WTC11 (cell line): ENCODE results near the gene NEURL4. TPM values are rescaled to one million over a fixed set of nuclear protein-coding genes. Genes with fewer than 3 reads are reported as not detected.

Experiments
- ATAC-seq: fragments of 200-7000 bp; cut with Tn5 transposase; 2 replicates; pipeline ENCODE4 v1.10.0; 2021; ENCODE audit warnings: mild to moderate bottlenecking, moderate library complexity
- CTCF ChIA-PET: fragments of 300-600 bp; sonication (Branson Sonifier 250); formaldehyde crosslinking; loops from one replicate; lab custom pipeline; 2021; ENCODE audit warnings: antibody characterized with exemption; lab: Charles Lee
- POLR2A ChIA-PET: fragments of 350-600 bp; sonication (Branson Sonifier 250); formaldehyde crosslinking; loops from one replicate; lab custom pipeline; 2021; ENCODE audit warnings: antibody characterized with exemption; lab: Charles Lee
- DNase-seq: peaks from one replicate; pipeline ENCODE4 v3.0.0; 2021; ENCODE audit warnings: low spot score
- H3K27ac Mint-ChIP-seq: 2 replicates; pipeline ENCODE4 v1.8.0; 2021; ENCODE audit warnings: mixed read lengths
- H3K27me3 Mint-ChIP-seq: 2 replicates; pipeline ENCODE4 v1.8.0; 2021; ENCODE audit warnings: low read depth, mild to moderate bottlenecking, moderate library complexity, mixed read lengths
- H3K36me3 Mint-ChIP-seq: 2 replicates; pipeline ENCODE4 v1.8.0; 2021; ENCODE audit warnings: mixed read lengths
- H3K4me1 Mint-ChIP-seq: 2 replicates; pipeline ENCODE4 v1.8.0; 2022; ENCODE audit warnings: mixed read lengths
- H3K4me3 Mint-ChIP-seq: 2 replicates; pipeline ENCODE4 v1.8.0; 2021; ENCODE audit warnings: mild to moderate bottlenecking, moderate library complexity, mixed read lengths
- H3K9me3 Mint-ChIP-seq: 2 replicates; pipeline ENCODE4 v1.8.0; 2021; ENCODE audit warnings: mixed read lengths
- EMX1 ChIP-seq: fragments of 250-450 bp; sonication (Bioruptor Pico); IDR thresholded peaks from 2 replicates; pipeline ENCODE4 v1.8.0; 2021; ENCODE audit warnings: mild to moderate bottlenecking
- FOXJ3 ChIP-seq: sonication (generic); formaldehyde crosslinking; IDR thresholded peaks from 2 replicates; pipeline ENCODE4 v1.9.0; 2021; ENCODE audit warnings: missing genetic modification reagents, mild to moderate bottlenecking, borderline replicate concordance
- FOXK1 ChIP-seq: sonication (generic); formaldehyde crosslinking; IDR thresholded peaks from 2 replicates; pipeline ENCODE4 v1.8.0; 2022; ENCODE audit warnings: mild to moderate bottlenecking, moderate library complexity, missing genetic modification reagents
- HMGA2 ChIP-seq: fragments of 250-450 bp; sonication (Bioruptor Pico); IDR thresholded peaks from 2 replicates; pipeline ENCODE4 v1.4.0; 2021; ENCODE audit warnings: mild to moderate bottlenecking, moderate library complexity
- JUN ChIP-seq: sonication (generic); formaldehyde crosslinking; IDR thresholded peaks from 2 replicates; pipeline ENCODE4 v1.8.0; 2023; ENCODE audit warnings: mild to moderate bottlenecking, missing genetic modification reagents
- SOX15 ChIP-seq: fragments of 250-450 bp; sonication (Bioruptor Pico); IDR thresholded peaks from 2 replicates; pipeline ENCODE4 v1.9.0; 2021; ENCODE audit warnings: mild to moderate bottlenecking
- TCF7 ChIP-seq: sonication (generic); formaldehyde crosslinking; IDR thresholded peaks from 2 replicates; pipeline ENCODE4 v1.8.0; 2022; ENCODE audit warnings: mild to moderate bottlenecking, low read depth, missing genetic modification reagents, moderate library complexity
- TEAD4 ChIP-seq: sonication (generic); formaldehyde crosslinking; IDR thresholded peaks from 2 replicates; pipeline ENCODE4 v1.8.0; 2022; ENCODE audit warnings: mild to moderate bottlenecking, missing genetic modification reagents
- ZNF232 ChIP-seq: sonication (generic); formaldehyde crosslinking; IDR thresholded peaks from 2 replicates; pipeline ENCODE4 v1.8.0; 2022; ENCODE audit warnings: mild to moderate bottlenecking, missing genetic modification reagents
- total RNA-seq: library from RNA; stranded (reverse); gene quantifications from 3 replicates; pipeline ENCODE4 v1.2.3, GENCODE V29; 2021
- TF ChIP-seq, protein P1 (sequence below): sonication (generic); formaldehyde crosslinking; IDR thresholded peaks from 2 replicates; pipeline ENCODE4 v1.8.0; 2022; ENCODE audit warnings: mild to moderate bottlenecking, missing genetic modification reagents
- TF ChIP-seq, protein P2 (sequence below): sonication (generic); formaldehyde crosslinking; IDR thresholded peaks from 2 replicates; pipeline ENCODE4 v1.8.0; 2023; ENCODE audit warnings: mild to moderate bottlenecking, missing genetic modification reagents
- TF ChIP-seq, protein P3 (sequence below): sonication (generic); formaldehyde crosslinking; IDR thresholded peaks from 2 replicates; pipeline ENCODE4 v1.8.1; 2022; ENCODE audit warnings: mild to moderate bottlenecking, missing genetic modification reagents, moderate library complexity, borderline replicate concordance
- TF ChIP-seq, protein P4 (sequence below): sonication (generic); formaldehyde crosslinking; IDR thresholded peaks from 2 replicates; pipeline ENCODE4 v1.8.0; 2023; ENCODE audit warnings: missing genetic modification reagents, mild to moderate bottlenecking, borderline replicate concordance
- TF ChIP-seq, protein P5 (sequence below): sonication (generic); formaldehyde crosslinking; IDR thresholded peaks from 2 replicates; pipeline ENCODE4 v1.8.0; 2022; ENCODE audit warnings: mild to moderate bottlenecking, missing genetic modification reagents
- TF ChIP-seq, protein P6 (sequence below): fragments of 250-450 bp; sonication (Bioruptor Pico); conservative IDR thresholded peaks from 2 replicates; pipeline ENCODE4 v1.9.0; 2021; ENCODE audit warnings: mild to moderate bottlenecking
- TF ChIP-seq, protein P7 (sequence below): sonication (generic); formaldehyde crosslinking; IDR thresholded peaks from 2 replicates; pipeline ENCODE4 v1.8.1; 2023; ENCODE audit warnings: mild to moderate bottlenecking, missing genetic modification reagents

Gene NEURL4
- total RNA-seq, 1 experiment from 2014 or later = 64.4 TPM

DNA sequence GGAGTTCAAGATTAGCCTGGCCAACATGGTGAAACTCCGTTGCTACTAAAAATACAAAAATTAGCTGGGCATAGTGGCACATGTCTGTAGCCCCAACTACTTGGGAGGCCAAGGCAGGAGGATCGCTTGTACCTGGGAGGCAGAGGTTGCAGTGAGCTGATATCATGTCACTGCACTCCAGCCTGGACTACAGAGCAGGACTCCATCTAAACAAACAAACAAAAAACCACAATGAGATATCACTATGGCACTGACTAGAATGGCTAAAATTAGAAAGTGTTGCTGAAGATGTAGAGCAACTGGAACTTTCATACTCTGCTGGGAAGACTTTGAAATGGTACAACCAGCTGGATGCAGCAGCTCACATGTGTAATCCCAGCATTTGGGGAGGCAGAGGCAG is 45.2 kb upstream of the NEURL4 start (continued):
- TF ChIP-seq HMGA2 (CRISPR knock-in tag) (no peak), FOXJ3 (CRISPR knock-in tag) (no peak), JUN (CRISPR knock-in tag) (no peak), EMX1 (CRISPR knock-in tag) (no peak), TCF7 (CRISPR knock-in tag) (no peak), FOXK1 (CRISPR knock-in tag) (no peak), SOX15 (CRISPR knock-in tag) (no peak), ZNF232 (CRISPR knock-in tag) (no peak)
- TF ChIP-seq, protein P1, sequence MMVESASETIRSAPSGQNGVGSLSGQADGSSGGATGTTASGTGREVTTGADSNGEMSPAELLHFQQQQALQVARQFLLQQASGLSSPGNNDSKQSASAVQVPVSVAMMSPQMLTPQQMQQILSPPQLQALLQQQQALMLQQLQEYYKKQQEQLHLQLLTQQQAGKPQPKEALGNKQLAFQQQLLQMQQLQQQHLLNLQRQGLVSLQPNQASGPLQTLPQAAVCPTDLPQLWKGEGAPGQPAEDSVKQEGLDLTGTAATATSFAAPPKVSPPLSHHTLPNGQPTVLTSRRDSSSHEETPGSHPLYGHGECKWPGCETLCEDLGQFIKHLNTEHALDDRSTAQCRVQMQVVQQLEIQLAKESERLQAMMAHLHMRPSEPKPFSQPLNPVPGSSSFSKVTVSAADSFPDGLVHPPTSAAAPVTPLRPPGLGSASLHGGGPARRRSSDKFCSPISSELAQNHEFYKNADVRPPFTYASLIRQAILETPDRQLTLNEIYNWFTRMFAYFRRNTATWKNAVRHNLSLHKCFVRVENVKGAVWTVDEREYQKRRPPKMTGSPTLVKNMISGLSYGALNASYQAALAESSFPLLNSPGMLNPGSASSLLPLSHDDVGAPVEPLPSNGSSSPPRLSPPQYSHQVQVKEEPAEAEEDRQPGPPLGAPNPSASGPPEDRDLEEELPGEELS (CRISPR knock-in tag) = no peak
- TF ChIP-seq, protein P2, sequence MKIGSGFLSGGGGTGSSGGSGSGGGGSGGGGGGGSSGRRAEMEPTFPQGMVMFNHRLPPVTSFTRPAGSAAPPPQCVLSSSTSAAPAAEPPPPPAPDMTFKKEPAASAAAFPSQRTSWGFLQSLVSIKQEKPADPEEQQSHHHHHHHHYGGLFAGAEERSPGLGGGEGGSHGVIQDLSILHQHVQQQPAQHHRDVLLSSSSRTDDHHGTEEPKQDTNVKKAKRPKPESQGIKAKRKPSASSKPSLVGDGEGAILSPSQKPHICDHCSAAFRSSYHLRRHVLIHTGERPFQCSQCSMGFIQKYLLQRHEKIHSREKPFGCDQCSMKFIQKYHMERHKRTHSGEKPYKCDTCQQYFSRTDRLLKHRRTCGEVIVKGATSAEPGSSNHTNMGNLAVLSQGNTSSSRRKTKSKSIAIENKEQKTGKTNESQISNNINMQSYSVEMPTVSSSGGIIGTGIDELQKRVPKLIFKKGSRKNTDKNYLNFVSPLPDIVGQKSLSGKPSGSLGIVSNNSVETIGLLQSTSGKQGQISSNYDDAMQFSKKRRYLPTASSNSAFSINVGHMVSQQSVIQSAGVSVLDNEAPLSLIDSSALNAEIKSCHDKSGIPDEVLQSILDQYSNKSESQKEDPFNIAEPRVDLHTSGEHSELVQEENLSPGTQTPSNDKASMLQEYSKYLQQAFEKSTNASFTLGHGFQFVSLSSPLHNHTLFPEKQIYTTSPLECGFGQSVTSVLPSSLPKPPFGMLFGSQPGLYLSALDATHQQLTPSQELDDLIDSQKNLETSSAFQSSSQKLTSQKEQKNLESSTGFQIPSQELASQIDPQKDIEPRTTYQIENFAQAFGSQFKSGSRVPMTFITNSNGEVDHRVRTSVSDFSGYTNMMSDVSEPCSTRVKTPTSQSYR = no peak
- TF ChIP-seq, protein P3, sequence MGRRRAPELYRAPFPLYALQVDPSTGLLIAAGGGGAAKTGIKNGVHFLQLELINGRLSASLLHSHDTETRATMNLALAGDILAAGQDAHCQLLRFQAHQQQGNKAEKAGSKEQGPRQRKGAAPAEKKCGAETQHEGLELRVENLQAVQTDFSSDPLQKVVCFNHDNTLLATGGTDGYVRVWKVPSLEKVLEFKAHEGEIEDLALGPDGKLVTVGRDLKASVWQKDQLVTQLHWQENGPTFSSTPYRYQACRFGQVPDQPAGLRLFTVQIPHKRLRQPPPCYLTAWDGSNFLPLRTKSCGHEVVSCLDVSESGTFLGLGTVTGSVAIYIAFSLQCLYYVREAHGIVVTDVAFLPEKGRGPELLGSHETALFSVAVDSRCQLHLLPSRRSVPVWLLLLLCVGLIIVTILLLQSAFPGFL (CRISPR knock-in tag) = no peak
- TF ChIP-seq, protein P4, sequence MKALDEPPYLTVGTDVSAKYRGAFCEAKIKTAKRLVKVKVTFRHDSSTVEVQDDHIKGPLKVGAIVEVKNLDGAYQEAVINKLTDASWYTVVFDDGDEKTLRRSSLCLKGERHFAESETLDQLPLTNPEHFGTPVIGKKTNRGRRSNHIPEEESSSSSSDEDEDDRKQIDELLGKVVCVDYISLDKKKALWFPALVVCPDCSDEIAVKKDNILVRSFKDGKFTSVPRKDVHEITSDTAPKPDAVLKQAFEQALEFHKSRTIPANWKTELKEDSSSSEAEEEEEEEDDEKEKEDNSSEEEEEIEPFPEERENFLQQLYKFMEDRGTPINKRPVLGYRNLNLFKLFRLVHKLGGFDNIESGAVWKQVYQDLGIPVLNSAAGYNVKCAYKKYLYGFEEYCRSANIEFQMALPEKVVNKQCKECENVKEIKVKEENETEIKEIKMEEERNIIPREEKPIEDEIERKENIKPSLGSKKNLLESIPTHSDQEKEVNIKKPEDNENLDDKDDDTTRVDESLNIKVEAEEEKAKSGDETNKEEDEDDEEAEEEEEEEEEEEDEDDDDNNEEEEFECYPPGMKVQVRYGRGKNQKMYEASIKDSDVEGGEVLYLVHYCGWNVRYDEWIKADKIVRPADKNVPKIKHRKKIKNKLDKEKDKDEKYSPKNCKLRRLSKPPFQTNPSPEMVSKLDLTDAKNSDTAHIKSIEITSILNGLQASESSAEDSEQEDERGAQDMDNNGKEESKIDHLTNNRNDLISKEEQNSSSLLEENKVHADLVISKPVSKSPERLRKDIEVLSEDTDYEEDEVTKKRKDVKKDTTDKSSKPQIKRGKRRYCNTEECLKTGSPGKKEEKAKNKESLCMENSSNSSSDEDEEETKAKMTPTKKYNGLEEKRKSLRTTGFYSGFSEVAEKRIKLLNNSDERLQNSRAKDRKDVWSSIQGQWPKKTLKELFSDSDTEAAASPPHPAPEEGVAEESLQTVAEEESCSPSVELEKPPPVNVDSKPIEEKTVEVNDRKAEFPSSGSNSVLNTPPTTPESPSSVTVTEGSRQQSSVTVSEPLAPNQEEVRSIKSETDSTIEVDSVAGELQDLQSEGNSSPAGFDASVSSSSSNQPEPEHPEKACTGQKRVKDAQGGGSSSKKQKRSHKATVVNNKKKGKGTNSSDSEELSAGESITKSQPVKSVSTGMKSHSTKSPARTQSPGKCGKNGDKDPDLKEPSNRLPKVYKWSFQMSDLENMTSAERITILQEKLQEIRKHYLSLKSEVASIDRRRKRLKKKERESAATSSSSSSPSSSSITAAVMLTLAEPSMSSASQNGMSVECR = no peak

DNA sequence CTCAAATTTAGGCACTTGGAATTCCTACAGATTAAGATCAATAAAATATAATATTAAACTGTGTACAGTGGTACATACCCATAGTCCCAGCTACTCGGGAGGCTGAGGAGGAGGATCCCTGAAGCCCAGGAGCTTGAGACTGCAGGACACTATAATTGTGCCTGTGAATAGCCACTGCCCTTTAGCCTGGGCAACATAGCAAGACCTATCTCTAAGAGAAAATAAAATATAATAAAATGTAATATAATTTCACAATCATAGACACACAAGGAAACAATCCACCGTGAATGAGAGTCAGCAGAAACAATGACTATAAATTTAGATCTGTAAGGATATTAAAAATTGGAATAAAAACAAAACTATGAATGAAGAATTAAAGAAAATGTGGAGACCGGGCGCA is 41.7 kb upstream of the NEURL4 start:
- H3K9me3 Mint-ChIP-seq = no peaks in the 10 kb centered on the region
- H3K27me3 Mint-ChIP-seq = peaks cover 4% of the 10 kb centered on the region
- H3K27ac Mint-ChIP-seq = no peak overlapping the region
- TF ChIP-seq, protein P5, sequence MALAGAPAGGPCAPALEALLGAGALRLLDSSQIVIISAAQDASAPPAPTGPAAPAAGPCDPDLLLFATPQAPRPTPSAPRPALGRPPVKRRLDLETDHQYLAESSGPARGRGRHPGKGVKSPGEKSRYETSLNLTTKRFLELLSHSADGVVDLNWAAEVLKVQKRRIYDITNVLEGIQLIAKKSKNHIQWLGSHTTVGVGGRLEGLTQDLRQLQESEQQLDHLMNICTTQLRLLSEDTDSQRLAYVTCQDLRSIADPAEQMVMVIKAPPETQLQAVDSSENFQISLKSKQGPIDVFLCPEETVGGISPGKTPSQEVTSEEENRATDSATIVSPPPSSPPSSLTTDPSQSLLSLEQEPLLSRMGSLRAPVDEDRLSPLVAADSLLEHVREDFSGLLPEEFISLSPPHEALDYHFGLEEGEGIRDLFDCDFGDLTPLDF (CRISPR knock-in tag) = no peak
- TF ChIP-seq, protein P6, sequence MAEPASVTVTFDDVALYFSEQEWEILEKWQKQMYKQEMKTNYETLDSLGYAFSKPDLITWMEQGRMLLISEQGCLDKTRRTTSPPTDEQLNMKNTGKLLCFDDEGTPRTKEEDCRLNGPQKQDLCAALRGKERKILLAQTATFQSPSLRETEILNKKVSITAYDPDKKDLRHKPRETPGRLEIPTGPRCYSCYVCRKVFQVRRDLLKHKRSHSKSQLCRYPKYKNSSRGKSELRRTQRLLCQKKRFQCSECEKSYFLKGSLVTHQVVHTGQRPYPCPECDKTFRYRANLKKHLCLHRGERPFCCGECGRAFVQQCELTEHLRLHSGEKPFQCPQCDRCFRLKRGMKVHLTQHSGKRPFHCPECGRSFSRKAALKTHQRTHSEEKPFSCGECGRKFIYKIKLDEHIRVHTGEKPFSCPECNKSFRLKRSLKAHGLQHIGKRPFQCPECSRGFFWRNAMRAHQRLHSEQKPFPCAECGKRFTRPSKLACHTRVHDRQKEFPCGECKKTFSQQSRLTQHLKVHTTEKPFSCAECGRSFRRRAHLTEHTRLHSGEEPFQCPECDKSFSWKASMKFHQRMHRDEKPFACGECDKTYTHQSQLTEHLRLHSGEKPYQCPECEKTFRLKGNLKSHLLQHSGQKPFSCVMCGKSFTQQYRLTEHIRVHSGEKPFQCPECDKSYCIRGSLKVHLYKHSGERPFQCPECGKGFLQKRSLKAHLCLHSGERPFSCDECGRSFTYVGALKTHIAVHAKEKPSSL = no peak
- TF ChIP-seq, protein P7, sequence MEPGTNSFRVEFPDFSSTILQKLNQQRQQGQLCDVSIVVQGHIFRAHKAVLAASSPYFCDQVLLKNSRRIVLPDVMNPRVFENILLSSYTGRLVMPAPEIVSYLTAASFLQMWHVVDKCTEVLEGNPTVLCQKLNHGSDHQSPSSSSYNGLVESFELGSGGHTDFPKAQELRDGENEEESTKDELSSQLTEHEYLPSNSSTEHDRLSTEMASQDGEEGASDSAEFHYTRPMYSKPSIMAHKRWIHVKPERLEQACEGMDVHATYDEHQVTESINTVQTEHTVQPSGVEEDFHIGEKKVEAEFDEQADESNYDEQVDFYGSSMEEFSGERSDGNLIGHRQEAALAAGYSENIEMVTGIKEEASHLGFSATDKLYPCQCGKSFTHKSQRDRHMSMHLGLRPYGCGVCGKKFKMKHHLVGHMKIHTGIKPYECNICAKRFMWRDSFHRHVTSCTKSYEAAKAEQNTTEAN = no peak
- TF ChIP-seq ZNF232 (CRISPR knock-in tag) (no peak), TEAD4 (no peak)
- no peaks in the 10 kb centered on the region for H3K36me3 Mint-ChIP-seq
- ATAC-seq (no peak), DNase-seq (no peak)
- no peak overlapping the region for H3K4me3 Mint-ChIP-seq
- peaks cover 29% of the 10 kb centered on the region for H3K4me1 Mint-ChIP-seq
- ChIA-PET POLR2A (no interaction called here), CTCF (interaction anchor here (0.6 to 2.5 kb wide), 6 partner anchors 15 to 346 kb away, joined by 3 to 7 read pairs (median 4); partner anchors contain the start of genes PLSCR3 and TMEM256)
